Embryonic facial prominence (tissue), 1 donor: ENCODE results near the gene HUNK.
"Not testable (repeated sequence)": the region's sequence is repeated elsewhere in the genome, so short reads cannot be mapped to it uniquely, and the experiment has no call there.

ENCODE experiments used
- DNase-seq: peaks from one replicate; pipeline ENCODE4 v3.0.0-alpha.2; 2016; ENCODE audit errors: extremely low spot score

HUNK gene

GRCh38 chr21:31993826-31994825, 121.3 kb downstream of the HUNK start:
- DNase-seq: no peak

- DNase-seq: peak; percentile 34
Observed at GRCh38 chr21:31997191-31997590, 124.4 kb downstream of the HUNK start.

- DNase-seq: no peak
Observed at GRCh38 chr21:31999810-32000468, 127.1 kb downstream of the HUNK start.

- no peak for DNase-seq
Observed at GRCh38 chr21:32001390-32001789, 128.6 kb downstream of the HUNK start.

GRCh38 chr21:32003411-32003810, 130.6 kb downstream of the HUNK start:
- no peak for DNase-seq

GRCh38 chr21:32004291-32004690, 131.5 kb downstream of the HUNK start:
- DNase-seq: no peak

- DNase-seq: no peak
Observed at GRCh38 chr21:32007456-32007855, 134.6 kb downstream of the HUNK start.

- DNase-seq: no peak
Observed at GRCh38 chr21:32008714-32009113, 135.9 kb downstream of the HUNK start.

GRCh38 chr21:32009263-32009662, 136.4 kb downstream of the HUNK start:
- no peak for DNase-seq

- no peak for DNase-seq
Observed at GRCh38 chr21:32015461-32016139, 142.8 kb downstream of the HUNK start.

- DNase-seq: no peak
Observed at GRCh38 chr21:32018381-32018780, 145.6 kb downstream of the HUNK start.

- DNase-seq: no peak
Observed at GRCh38 chr21:32020564-32020963, 147.7 kb downstream of the HUNK start.

- no peak for DNase-seq
Observed at GRCh38 chr21:32021319-32021994, 148.6 kb downstream of the HUNK start.

- no peak for DNase-seq
Observed at GRCh38 chr21:32022146-32022545, 149.3 kb downstream of the HUNK start.

GRCh38 chr21:32030146-32030652, 157.4 kb downstream of the HUNK start:
- DNase-seq: no peak

- DNase-seq: no peak
Observed at GRCh38 chr21:32034850-32035249, 162.0 kb downstream of the HUNK start.

- DNase-seq: no peak
Observed at GRCh38 chr21:32035617-32036016, 162.8 kb downstream of the HUNK start.

- DNase-seq: no peak
Observed at GRCh38 chr21:32036756-32037155, 163.9 kb downstream of the HUNK start.

- DNase-seq: not testable (repeated sequence)
Observed at GRCh38 chr21:32038751-32039150, 165.9 kb downstream of the HUNK start.

GRCh38 chr21:32043458-32043857, 170.6 kb downstream of the HUNK start:
- DNase-seq: no peak
